Smooth muscle cell (in vitro differentiated cells): ENCODE measurements around the gene ULK4. TPM values are rescaled to one million over a fixed set of nuclear protein-coding genes. Genes with fewer than 3 reads are reported as not detected.

Source experiments
- DNase-seq: peaks from one replicate; lab custom pipeline; 2025; ENCODE audit not compliant: unreplicated experiment; lab: John Stamatoyannopoulos, UW
- H2AFZ ChIP-seq: fragments of 200-600 bp; sonication (generic); 2 replicates; pipeline ENCODE4 v1.6.0; 2016; ENCODE audit warnings: antibody characterized with exemption, low read depth, mild to moderate bottlenecking
- H3F3A ChIP-seq: fragments of 200-600 bp; sonication (generic); 2 replicates; pipeline ENCODE4 v1.6.0; 2017; ENCODE audit warnings: antibody characterized with exemption, low read depth
- H3K27ac ChIP-seq: fragments of 200-600 bp; sonication (generic); 2 replicates; pipeline ENCODE4 v1.5.1; 2016; ENCODE audit warnings: low read depth, mild to moderate bottlenecking
- H3K27me3 ChIP-seq: fragments of 200-600 bp; sonication (generic); 2 replicates; pipeline ENCODE4 v1.6.1; 2016; ENCODE audit warnings: low read depth, mild to moderate bottlenecking
- H3K36me3 ChIP-seq: fragments of 200-600 bp; sonication (generic); 2 replicates; pipeline ENCODE4 v1.5.1; 2016; ENCODE audit warnings: low read depth
- H3K4me1 ChIP-seq: fragments of 200-600 bp; sonication (generic); 2 replicates; pipeline ENCODE4 v1.5.1; 2016; ENCODE audit warnings: low read depth
- H3K4me2 ChIP-seq: fragments of 200-600 bp; sonication (generic); 2 replicates; pipeline ENCODE4 v1.6.0; 2016; ENCODE audit warnings: mild to moderate bottlenecking
- H3K4me3 ChIP-seq: fragments of 200-600 bp; sonication (generic); 2 replicates; pipeline ENCODE4 v1.5.1; 2016; ENCODE audit warnings: mild to moderate bottlenecking
- H3K79me2 ChIP-seq: fragments of 200-600 bp; sonication (generic); 2 replicates; pipeline ENCODE4 v1.6.0; 2016; ENCODE audit warnings: low read depth, mild to moderate bottlenecking
- H3K9ac ChIP-seq: fragments of 200-600 bp; sonication (generic); 2 replicates; pipeline ENCODE4 v1.6.0; 2016; ENCODE audit warnings: low read depth
- H3K9me3 ChIP-seq: fragments of 200-600 bp; sonication (generic); replicated peaks from 2 replicates; pipeline ENCODE4 v1.5.1; 2016; ENCODE audit warnings: low read depth
- H4K20me1 ChIP-seq: fragments of 200-600 bp; sonication (generic); 2 replicates; pipeline ENCODE4 v1.6.0; 2016; ENCODE audit warnings: low read depth
- WGBS: methylation state at CpG from one replicate; pipeline ENCODE4 v1.1.7; 2016; ENCODE audit warnings: low lambda C conversion rate; 5-methylcytosine and 5-hydroxymethylcytosine counted together
- polyA plus RNA-seq: library from polyadenylated mRNA; unstranded; fragments of >200 nt; fragmentation: Nextera tagmentation; extraction: Ambion mirVana; gene quantifications from 2 replicates; pipeline ENCODE4 v1.2.1, GENCODE V29; 2016
- total RNA-seq: library from RNA; depleted of rRNA; stranded (reverse); fragments of >200 nt; gene quantifications from 2 replicates; pipeline ENCODE4 v1.2.3, GENCODE V29; 2014
- TF ChIP-seq, protein P1 (sequence below): fragments of 200-600 bp; sonication (generic); IDR thresholded peaks from 2 replicates; pipeline ENCODE4 v1.5.1; 2017; ENCODE audit warnings: borderline replicate concordance, mild to moderate bottlenecking, antibody characterized with exemption; ENCODE audit not compliant: insufficient read depth, poor library complexity, severe bottlenecking

Gene ULK4
- total and polyA plus RNA-seq, 2 experiments from 2014 or later: 4.3 to 14.2 TPM

DNA sequence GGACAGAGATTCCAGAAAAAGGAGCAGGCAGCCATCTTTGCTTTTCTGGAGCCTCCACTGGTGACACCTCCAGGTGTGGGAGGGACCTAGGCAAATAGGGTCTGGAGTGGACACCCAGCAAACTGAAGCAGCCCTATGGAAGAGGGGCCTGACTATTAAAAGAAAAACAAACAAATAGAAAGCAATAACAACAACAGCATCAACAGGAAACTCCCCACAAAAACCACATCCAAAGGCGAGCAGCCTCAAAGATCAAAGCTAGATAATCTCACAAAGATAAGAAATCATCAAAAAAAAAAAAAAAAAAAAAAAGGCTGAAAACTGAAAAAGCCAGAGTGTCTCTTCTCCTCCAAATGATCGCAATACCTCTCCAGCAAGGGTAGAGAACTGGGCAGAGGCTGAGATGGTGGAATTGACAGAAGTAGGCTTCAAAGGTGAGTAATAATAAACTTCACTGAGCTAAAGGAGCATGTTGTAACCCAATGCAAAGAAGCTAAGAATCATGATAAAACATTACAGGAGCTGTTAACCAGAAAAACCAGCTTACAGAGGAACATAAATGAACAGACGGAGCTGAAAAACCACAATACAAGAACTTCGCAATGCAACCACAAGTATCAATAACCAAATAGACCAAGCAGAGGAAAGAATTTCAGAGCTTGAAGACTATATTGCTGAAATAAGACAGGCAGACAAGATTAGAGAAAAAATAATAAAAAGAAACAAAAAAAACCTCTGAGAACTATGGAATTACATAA lies 537.2 kb downstream of the ULK4 start:
- Histone ChIP-seq H3K79me2 (no peaks in the 10 kb centered on the region), H3K9me3 (no peaks in the 10 kb centered on the region), H3K9ac (no peak overlapping the region), H3K4me1 (no peaks in the 10 kb centered on the region), H3K27ac (no peak overlapping the region), H3K4me2 (no peak overlapping the region), H3F3A (no peaks in the 10 kb centered on the region), H4K20me1 (no peaks in the 10 kb centered on the region), H3K4me3 (no peak overlapping the region), H3K36me3 (no peaks in the 10 kb centered on the region), H3K27me3 (no peaks in the 10 kb centered on the region), H2AFZ (no peak overlapping the region)
- DNase-seq: no peak
- TF ChIP-seq, protein P1, sequence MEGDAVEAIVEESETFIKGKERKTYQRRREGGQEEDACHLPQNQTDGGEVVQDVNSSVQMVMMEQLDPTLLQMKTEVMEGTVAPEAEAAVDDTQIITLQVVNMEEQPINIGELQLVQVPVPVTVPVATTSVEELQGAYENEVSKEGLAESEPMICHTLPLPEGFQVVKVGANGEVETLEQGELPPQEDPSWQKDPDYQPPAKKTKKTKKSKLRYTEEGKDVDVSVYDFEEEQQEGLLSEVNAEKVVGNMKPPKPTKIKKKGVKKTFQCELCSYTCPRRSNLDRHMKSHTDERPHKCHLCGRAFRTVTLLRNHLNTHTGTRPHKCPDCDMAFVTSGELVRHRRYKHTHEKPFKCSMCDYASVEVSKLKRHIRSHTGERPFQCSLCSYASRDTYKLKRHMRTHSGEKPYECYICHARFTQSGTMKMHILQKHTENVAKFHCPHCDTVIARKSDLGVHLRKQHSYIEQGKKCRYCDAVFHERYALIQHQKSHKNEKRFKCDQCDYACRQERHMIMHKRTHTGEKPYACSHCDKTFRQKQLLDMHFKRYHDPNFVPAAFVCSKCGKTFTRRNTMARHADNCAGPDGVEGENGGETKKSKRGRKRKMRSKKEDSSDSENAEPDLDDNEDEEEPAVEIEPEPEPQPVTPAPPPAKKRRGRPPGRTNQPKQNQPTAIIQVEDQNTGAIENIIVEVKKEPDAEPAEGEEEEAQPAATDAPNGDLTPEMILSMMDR: no peak
- 71% methylated on average over 4 of the region's 4 CpGs for whole genome bisulfite sequencing

DNA sequence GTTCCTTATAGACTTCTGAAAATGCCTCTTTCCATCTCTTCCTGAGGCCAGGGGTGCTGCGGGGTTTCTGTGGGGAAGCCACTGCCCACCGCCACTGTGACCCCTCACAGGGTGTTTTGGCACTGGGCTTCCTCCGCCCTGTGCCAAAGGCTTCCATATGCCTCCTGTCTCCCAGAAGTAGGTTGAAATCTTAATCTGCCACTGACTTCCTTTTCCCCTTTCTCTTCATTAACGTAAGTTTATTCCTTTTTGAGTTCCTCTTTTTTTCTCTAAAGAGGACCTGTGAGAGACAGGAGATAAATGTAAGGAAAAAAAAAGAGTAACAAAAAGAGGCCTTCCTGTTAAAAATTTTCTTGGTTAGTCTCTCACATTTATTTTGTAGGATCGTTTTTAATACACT lies 542.1 kb downstream of the ULK4 start:
- no peaks in the 10 kb centered on the region for H3K36me3 ChIP-seq
- H3K27ac ChIP-seq: no peak overlapping the region
- no peak overlapping the region for H3K4me2 ChIP-seq
- no peaks in the 10 kb centered on the region for H3K79me2 ChIP-seq
- H3K4me3 ChIP-seq: no peak overlapping the region
- no peaks in the 10 kb centered on the region for H3K4me1 ChIP-seq
- no peak overlapping the region for H2AFZ ChIP-seq
- H3K9me3 ChIP-seq: no peaks in the 10 kb centered on the region
- no peak overlapping the region for H3K9ac ChIP-seq
- H3F3A ChIP-seq: no peaks in the 10 kb centered on the region
- TF ChIP-seq, protein P1: no peak
- no peaks in the 10 kb centered on the region for H3K27me3 ChIP-seq
- H4K20me1 ChIP-seq: no peaks in the 10 kb centered on the region
- WGBS: 95% methylated on average over 5 of the region's 5 CpGs
- no peak for DNase-seq

DNA sequence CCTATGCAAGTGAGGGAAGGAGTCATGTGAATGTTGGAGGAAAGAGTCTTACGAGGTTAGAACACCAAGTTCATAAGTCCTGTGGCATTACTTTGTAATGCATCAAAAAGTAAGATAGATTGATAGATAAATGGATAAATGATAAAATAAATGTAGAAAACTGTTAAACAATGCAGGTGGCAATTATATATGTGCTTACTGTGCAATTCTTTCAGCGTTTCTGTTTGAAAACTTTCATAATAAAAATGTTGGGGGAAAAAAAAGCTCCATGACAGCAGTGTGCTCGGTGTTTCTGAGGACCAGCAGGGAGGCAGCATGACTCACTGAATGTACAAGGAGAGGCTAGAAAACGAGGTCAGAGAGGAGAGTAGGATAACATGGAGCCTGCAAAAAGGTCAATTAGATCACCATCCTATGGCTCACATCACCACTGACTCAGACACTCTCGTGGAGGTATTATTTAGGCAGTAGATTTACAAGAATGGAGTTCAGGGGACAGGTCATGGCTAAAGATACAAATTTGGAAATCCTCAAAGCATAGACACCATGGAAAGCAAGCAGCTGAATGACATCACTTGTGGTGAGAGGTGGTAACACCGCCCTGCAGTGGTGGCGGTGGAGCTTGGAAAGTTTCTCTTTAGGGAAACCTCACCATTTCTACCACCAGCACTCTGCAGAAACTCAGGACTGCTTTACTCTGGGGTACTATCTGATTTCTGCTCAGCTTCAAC lies 542.8 kb downstream of the ULK4 start:
- no peak overlapping the region for H3K9ac ChIP-seq
- no peaks in the 10 kb centered on the region for H4K20me1 ChIP-seq
- no peaks in the 10 kb centered on the region for H3K9me3 ChIP-seq
- H3K4me1 ChIP-seq: no peaks in the 10 kb centered on the region
- TF ChIP-seq, protein P1: no peak
- no peak overlapping the region for H3K4me3 ChIP-seq
- H3F3A ChIP-seq: no peaks in the 10 kb centered on the region
- no peak overlapping the region for H3K4me2 ChIP-seq
- no peaks in the 10 kb centered on the region for H3K36me3 ChIP-seq
- DNase-seq: no peak
- H3K79me2 ChIP-seq: no peaks in the 10 kb centered on the region
- H3K27me3 ChIP-seq: no peaks in the 10 kb centered on the region
- no peak overlapping the region for H2AFZ ChIP-seq
- H3K27ac ChIP-seq: no peak overlapping the region
- WGBS: 42% methylated on average over 7 of the region's 7 CpGs
